Lower leg skin (tissue), 4 donors: ENCODE results near the gene TM4SF5. TPM values are rescaled to one million over a fixed set of nuclear protein-coding genes. Genes with fewer than 3 reads are reported as not detected.

ENCODE experiments used
- DNase-seq, 2 donors: peaks; one replicate each; pipeline ENCODE4 v3.0.0-alpha.2; 2019; ENCODE audit warnings: low spot score in 2 of 2
- H3K4me3 ChIP-seq: fragments of 200-600 bp; sonication (generic); 2 replicates; pipeline ENCODE4 v1.5.1; 2017; ENCODE audit warnings: mild to moderate bottlenecking, low read depth; ENCODE audit not compliant: poor library complexity, severe bottlenecking
- CTCF ChIP-seq, 3 donors: fragments of 450-650 bp; IDR thresholded peaks; one replicate each; pipeline ENCODE4 v1.5.1; 2016; ENCODE audit warnings: antibody characterized with exemption in 3 of 3, mild to moderate bottlenecking in 3 of 3, moderate library complexity in 2 of 3
- POLR2A ChIP-seq, 2 donors: fragments of 450-650 bp; IDR thresholded peaks; one replicate each; pipeline ENCODE4 v1.6.1; 2016 to 2017; ENCODE audit warnings: antibody characterized with exemption in 2 of 2, mild to moderate bottlenecking in 1 of 2, moderate library complexity in 1 of 2
- WGBS, 2 donors: methylation state at CpG; one replicate each; pipeline ENCODE4 v1.1.5; 2018; 5-methylcytosine and 5-hydroxymethylcytosine counted together
- intact Hi-C: fragments of 100-400 bp; cut with DNase I; formaldehyde crosslinking; loops from one replicate; pipeline ENCODE4 v1.15.0; 2023; ENCODE audit warnings: low total_unique reads
- total RNA-seq, 4 donors: library from RNA; depleted of rRNA; stranded (reverse); fragments of >200 nt; gene quantifications; one replicate each; pipeline ENCODE4 v1.1.0, GENCODE V29; 2016

The TM4SF5 gene
- total RNA-seq, 4 donors from 2014 or later: not detected

DNA sequence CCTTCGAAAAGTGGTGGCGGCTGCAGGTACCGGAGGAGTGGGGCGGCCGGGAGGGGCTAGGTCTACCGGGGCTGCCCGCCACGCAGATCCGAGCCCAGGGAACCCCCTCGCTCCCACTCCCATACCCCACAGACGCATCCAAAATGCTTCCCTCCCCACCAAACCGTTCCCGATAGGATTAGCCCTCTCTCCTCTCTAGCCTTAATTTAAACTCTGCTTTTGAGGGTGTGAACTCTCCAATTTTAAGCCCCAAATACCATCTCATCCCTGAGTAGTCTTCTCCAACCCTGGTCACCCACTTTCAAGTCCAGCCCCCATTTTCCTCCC is 31.7 kb upstream of the TM4SF5 start:
- intact Hi-C loops: no loop called here

DNA sequence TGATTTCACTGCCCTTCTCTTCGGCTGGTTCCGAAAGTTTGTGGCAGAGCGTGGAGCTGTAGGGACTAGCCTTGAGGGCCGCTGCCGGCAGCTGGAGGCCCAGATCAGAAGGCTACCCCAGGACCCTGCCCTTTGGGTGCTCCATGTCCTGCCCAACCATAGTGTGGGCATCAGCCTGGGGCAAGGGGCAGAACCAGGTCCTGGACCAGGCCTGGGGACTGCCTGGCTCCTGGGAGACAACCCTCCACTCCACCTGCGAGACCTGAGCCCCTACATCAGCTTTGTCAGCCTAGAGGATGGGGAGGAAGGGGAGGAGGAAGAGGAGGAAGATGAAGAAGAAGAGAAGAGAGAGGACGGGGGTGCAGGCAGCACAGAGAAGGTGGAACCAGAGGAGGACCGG is 31.1 kb upstream of the TM4SF5 start:
- no peak overlapping the region for H3K4me3 ChIP-seq
- 94 to 95% methylated on average over 8 of the region's 8 CpGs for WGBS, 2 donors
- no peak for DNase-seq

More for the DNA sequence above, 31.7 kb upstream of the TM4SF5 start:
- H3K4me3 ChIP-seq: peak overlapping the region; percentile 75
- WGBS, 2 donors: 0 to 18% methylated on average over 3 to 13 of the region's 13 CpGs
- TF ChIP-seq POLR2A (IDR thresholded peaks at IDR 0.05) (no peak), CTCF (IDR thresholded peaks at IDR 0.05) (no peak)
- no peak for DNase-seq

DNA sequence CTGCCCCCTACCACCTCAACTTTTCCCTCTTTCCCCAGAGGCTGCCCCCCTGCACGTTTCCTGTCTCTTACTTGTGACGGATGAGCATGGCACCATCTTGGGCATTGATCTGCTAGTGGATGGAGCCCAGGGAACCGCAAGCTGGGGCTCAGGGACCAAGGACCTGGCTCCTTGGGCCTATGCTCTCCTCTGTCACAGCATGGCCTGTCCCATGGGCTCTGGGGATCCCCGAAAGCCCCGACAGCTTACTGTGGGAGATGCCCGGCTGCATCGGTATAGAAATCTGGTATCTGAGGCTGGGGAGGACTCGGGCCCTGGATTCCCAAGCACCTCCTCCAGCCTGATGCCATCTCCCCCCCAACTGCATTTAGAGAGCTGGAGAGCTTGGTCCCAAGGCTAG is 30.1 kb upstream of the TM4SF5 start:
- DNase-seq: no peak
- intact Hi-C loops: no loop called here
- no peak overlapping the region for H3K4me3 ChIP-seq
- no peak for TF ChIP-seq CTCF (IDR thresholded peaks at IDR 0.05)
- TF ChIP-seq POLR2A (IDR thresholded peaks at IDR 0.05): no peak
- WGBS, 2 donors: 94 to 97% methylated on average over 5 to 8 of the region's 8 CpGs

More for the DNA sequence above, 31.1 kb upstream of the TM4SF5 start:
- intact Hi-C loops: no loop called here
- TF ChIP-seq POLR2A (IDR thresholded peaks at IDR 0.05) (no peak), CTCF (IDR thresholded peaks at IDR 0.05) (no peak)

GRCh38 chr17:4742133-4742532 is 29.6 kb upstream of the TM4SF5 start:
- no peak for DNase-seq
- intact Hi-C loops: no loop called here
- 65 to 73% methylated on average over 9 of the region's 9 CpGs for WGBS, 2 donors
- H3K4me3 ChIP-seq: no peak overlapping the region
- no peak for TF ChIP-seq CTCF (IDR thresholded peaks at IDR 0.05)
- no peak for TF ChIP-seq POLR2A (IDR thresholded peaks at IDR 0.05)

- no peak overlapping the region for H3K4me3 ChIP-seq
- WGBS, 2 donors: 67 to 82% methylated on average over 10 of the region's 10 CpGs
- DNase-seq: no peak
- TF ChIP-seq POLR2A (IDR thresholded peaks at IDR 0.05) (no peak), CTCF (IDR thresholded peaks at IDR 0.05) (no peak)
- intact Hi-C loops: no loop called here
These were observed 29.1 kb upstream of the TM4SF5 start for GRCh38 chr17:4742629-4743028.

- no peak for TF ChIP-seq CTCF (IDR thresholded peaks at IDR 0.05)
- TF ChIP-seq POLR2A (IDR thresholded peaks at IDR 0.05): no peak
- WGBS, 2 donors: 93 to 96% methylated on average over 8 of the region's 8 CpGs
- H3K4me3 ChIP-seq: no peak overlapping the region
- intact Hi-C loops: no loop called here
- no peak for DNase-seq
These were observed 28.5 kb upstream of the TM4SF5 start for GRCh38 chr17:4743216-4743615.
